ENCODE results near the gene TPMT.

Gene TPMT

GRCh38 chr6:18090349-18090786, 64.5 kb downstream of the TPMT start:
- TF ChIP-seq CTCF (IDR thresholded peaks at IDR 0.05; ENCODE audit: insufficient read depth, low read depth, low read length, missing control alignments) = no peak
- DNase-seq (ENCODE audit: low read depth) = no peak
- no peak overlapping the region for H3K4me3 ChIP-seq (ENCODE audit: low read depth, low read length)

DNA sequence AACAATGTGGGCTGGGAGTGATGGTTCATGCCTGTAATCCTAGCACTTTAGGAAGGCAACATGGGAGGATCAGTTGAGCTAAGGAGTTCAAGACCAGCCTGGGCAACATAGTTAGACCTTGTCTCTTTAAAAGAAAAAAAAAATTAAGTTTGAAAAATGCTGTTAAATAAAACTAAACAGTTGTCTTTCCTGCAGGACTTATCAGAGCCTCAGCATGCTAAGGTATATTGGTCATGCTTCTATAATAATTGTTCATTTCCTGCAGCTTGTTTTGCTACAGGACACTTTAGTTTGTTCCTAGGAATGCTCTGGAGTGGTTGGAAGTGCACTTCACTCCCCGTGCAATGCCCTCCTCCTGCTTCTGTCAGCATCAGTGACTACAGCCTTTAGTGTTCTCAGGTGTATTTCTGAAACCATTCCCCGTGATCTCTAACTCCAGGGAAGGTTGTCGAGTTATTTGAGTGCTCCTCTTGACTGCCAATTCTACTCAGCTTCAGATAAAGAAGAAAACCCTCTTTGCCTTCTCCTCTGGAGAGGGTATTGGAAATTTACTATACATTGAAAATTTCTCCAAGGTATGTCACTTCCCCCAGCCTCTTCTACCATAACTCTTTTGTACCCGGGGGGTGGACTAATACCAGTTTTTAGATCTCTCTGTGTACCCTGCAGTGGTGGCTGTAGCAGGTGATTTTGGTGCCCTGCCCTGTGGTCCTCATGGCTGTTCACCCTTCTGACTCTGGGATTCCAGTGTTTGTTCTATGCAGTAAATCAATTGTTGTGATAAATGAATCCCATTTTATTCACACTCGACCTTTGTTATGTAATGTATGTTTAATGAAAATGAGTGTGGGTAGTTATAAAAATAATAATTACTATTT, 66.2 kb downstream of the TPMT start:
- H3K4me3 ChIP-seq (ENCODE audit: low read depth, low read length) = no peak overlapping the region
- no peak for DNase-seq (ENCODE audit: low read depth)
- TF ChIP-seq CTCF (IDR thresholded peaks at IDR 0.05; ENCODE audit: insufficient read depth, low read depth, low read length, missing control alignments) = no peak

- no peak for DNase-seq (ENCODE audit: low read depth)
- TF ChIP-seq CTCF (IDR thresholded peaks at IDR 0.05; ENCODE audit: insufficient read depth, low read depth, low read length, missing control alignments) = no peak
- H3K4me3 ChIP-seq (ENCODE audit: low read depth, low read length) = no peak overlapping the region
These were observed 67.3 kb downstream of the TPMT start for GRCh38 chr6:18087396-18088165.

GRCh38 chr6:18081025-18081668, 73.7 kb downstream of the TPMT start:
- no peak for TF ChIP-seq CTCF (IDR thresholded peaks at IDR 0.05; ENCODE audit: insufficient read depth, low read depth, low read length, missing control alignments)
- DNase-seq (ENCODE audit: low read depth) = no peak

GRCh38 chr6:18080544-18080943, 74.3 kb downstream of the TPMT start:
- no peak overlapping the region for H3K4me3 ChIP-seq (ENCODE audit: low read depth, low read length)
- no peak for TF ChIP-seq CTCF (IDR thresholded peaks at IDR 0.05; ENCODE audit: insufficient read depth, low read depth, low read length, missing control alignments)
- DNase-seq (ENCODE audit: low read depth) = no peak

More at GRCh38 chr6:18081025-18081668, 73.7 kb downstream of the TPMT start:
- no peak overlapping the region for H3K4me3 ChIP-seq (ENCODE audit: low read depth, low read length)

DNA sequence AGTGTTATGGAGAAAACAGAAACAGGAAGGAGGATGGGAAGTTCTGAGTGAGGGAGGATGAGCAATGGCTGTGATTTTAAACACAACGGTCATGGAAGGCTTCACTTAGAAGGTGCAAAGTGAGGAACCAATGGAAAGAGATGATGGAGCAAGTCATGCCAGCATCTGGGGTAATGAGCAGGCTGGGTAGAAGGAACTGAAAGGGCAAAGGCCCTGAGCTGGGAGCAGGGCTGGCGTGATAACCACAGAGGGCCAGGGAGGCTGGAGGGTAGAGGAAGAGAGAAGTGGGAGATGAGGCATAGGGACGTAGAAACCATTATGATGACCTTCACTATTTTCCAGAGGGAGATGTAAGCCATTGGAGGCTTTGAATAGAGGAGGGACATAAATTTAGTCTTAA, 76.0 kb downstream of the TPMT start:
- DNase-seq (ENCODE audit: low read depth) = no peak
- no peak overlapping the region for H3K4me3 ChIP-seq (ENCODE audit: low read depth, low read length)
- no peak for TF ChIP-seq CTCF (IDR thresholded peaks at IDR 0.05; ENCODE audit: insufficient read depth, low read depth, low read length, missing control alignments)

Measured in GM12865 (cell line).